Adrenal gland (tissue), 12 donors: ENCODE data around the gene EGFLAM. TPM values are rescaled to one million over a fixed set of nuclear protein-coding genes. Genes with fewer than 3 reads are reported as not detected.

Experiments
- DNase-seq, 7 donors: peaks; one replicate each; pipeline ENCODE4 v3.0.0-alpha.2; 2019 to 2020
- H3K27ac ChIP-seq, 5 donors: fragments of 200-600 bp; sonication (generic) in 4 of 5; 1 replicate in 3 of 5; 2 replicates in 2 of 5; pipeline versions ENCODE4 v1.5.1 to v1.8.0; 2016 to 2020; ENCODE audit warnings: mild to moderate bottlenecking in 1 of 5
- H3K27me3 ChIP-seq: fragments of 200-600 bp; 2 replicates; pipeline ENCODE4 v1.8.0; 2021
- H3K36me3 ChIP-seq, 2 donors: fragments of 200-600 bp; replicated peaks in 1 of 2; 1 replicate in 1 of 2; 2 replicates in 1 of 2; pipeline versions ENCODE4 v1.5.1 to v1.8.0; 2018 to 2022
- H3K4me1 ChIP-seq, 2 donors: fragments of 200-600 bp; replicated peaks in 1 of 2; 1 replicate in 1 of 2; 2 replicates in 1 of 2; pipeline versions ENCODE4 v1.5.1 to v1.8.0; 2018 to 2021
- H3K4me3 ChIP-seq, 4 donors: fragments of 200-600 bp; sonication (generic) in 3 of 4; one replicate each; pipeline ENCODE4 v1.5.1; 2016 to 2018
- H3K9me3 ChIP-seq, 3 donors: fragments of 200-600 bp; sonication (generic) in 1 of 3; replicated peaks in 1 of 3; 1 replicate in 2 of 3; 2 replicates in 1 of 3; pipeline versions ENCODE4 v1.5.1 to v1.8.0; 2016 to 2021
- CTCF ChIP-seq, 6 experiments: fragments of 450-650 bp in 4 of 6; fragments of 200-600 bp in 2 of 6; sonication (generic) in 1 of 6; IDR thresholded peaks; 1 replicate in 5 of 6; 2 replicates in 1 of 6; pipeline versions ENCODE4 v1.5.1 to v1.8.0; 2016 to 2021; ENCODE audit warnings: antibody characterized with exemption in 6 of 6, mild to moderate bottlenecking in 2 of 6, moderate library complexity in 1 of 6
- POLR2A ChIP-seq, 2 donors: fragments of 450-650 bp; IDR thresholded peaks; one replicate each; pipeline ENCODE4 v1.6.1; 2017; ENCODE audit warnings: antibody characterized with exemption in 2 of 2, mild to moderate bottlenecking in 2 of 2, moderate library complexity in 1 of 2
- WGBS, 4 donors: extraction: QIAGEN DNeasy Blood & Tissue Kit in 2 of 4; methylation state at CpG; one replicate each; pipeline versions ENCODE4 v1.1.5 to v1.1.7; 2013 to 2017; 5-methylcytosine and 5-hydroxymethylcytosine counted together
- intact Hi-C, 2 donors: fragments of 100-400 bp; cut with DNase I; formaldehyde crosslinking; loops; one replicate each; pipeline versions ENCODE4 v1.14.1 to v1.15.0; 2022 to 2023
- polyA plus RNA-seq, 3 donors: library from polyadenylated mRNA; stranded (reverse); fragments of 200-250 nt in 2 of 3; fragments of 350-450 nt in 1 of 3; fragmentation: Illumina TruSeq in 1 of 3; extraction: RNeasy Lipid Tissue Mini Kit (QIAGEN cat#74804) in 1 of 3; gene quantifications; one replicate each; pipeline ENCODE4 v1.2.3, GENCODE V29; 2013 to 2014
- total RNA-seq, 9 donors: library from RNA; depleted of rRNA in 4 of 9; stranded (reverse); fragments of >200 nt in 4 of 9; fragments of 120-200 nt in 1 of 9; fragmentation: NEBNext Ultra II Directional in 1 of 9; extraction: Animal tissue kit (Norgen Biotek cat#: 25700) in 1 of 9; gene quantifications; one replicate each; pipeline versions ENCODE4 v1.1.0 to v1.2.4, GENCODE V29; 2013 to 2023
- donor health status: healthy with polysubstance abuse.
- donor health status: Bipolar disorder and iron deficiency.
- donor health status: DM: yes; HTN: yes; CAD: no.
- donor health status: DM: no; HTN: no; CAD: no.
- donor health status: DM: no; HTN: no; CAD: no.
- donor health status: DM: yes; HTN: yes; CAD: no.

Gene EGFLAM
- total and polyA plus RNA-seq, 12 donors: 4.4 to 29.0 (median 16.1) TPM

DNA sequence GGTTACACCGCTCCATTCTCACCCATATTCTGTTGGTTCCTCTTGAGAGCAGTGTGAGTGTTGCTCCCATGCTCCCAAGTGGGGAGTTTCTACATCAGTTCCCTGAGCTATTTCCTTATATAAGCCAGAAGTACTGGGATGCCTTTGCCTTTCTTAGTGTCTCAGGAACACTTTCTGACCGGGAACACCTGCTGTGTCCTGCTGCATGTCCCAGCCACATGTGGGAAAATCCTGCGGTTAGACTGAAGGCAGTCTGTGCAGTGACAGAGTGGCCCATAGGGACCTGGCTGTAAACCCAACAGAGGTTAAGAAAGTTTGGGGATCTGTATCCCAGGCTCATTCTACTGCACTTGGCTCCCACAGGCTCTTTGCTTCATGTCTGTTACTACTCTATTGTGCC lies 126.0 kb downstream of the EGFLAM start:
- intact Hi-C loops: no loop called here
- TF ChIP-seq POLR2A (IDR thresholded peaks at IDR 0.05) (no peak), CTCF (IDR thresholded peaks at IDR 0.05) (no peak)
- no peaks in the 10 kb centered on the region for H3K4me1 ChIP-seq
- 84 to 88% (median 85%) methylated on average over 3 of the region's 3 CpGs for WGBS, 4 donors
- DNase-seq: no peak
- H3K27me3 ChIP-seq: no peaks in the 10 kb centered on the region
- no peaks in the 10 kb centered on the region for H3K9me3 ChIP-seq
- no peak overlapping the region for H3K4me3 ChIP-seq
- H3K27ac ChIP-seq: no peak overlapping the region
- no peaks in the 10 kb centered on the region for H3K36me3 ChIP-seq

GRCh38 chr5:38387161-38387560 lies 128.8 kb downstream of the EGFLAM start:
- WGBS, 4 donors: 45 to 78% (median 71%) methylated on average over 2 of the region's 2 CpGs
- intact Hi-C loops: no loop called here

DNA sequence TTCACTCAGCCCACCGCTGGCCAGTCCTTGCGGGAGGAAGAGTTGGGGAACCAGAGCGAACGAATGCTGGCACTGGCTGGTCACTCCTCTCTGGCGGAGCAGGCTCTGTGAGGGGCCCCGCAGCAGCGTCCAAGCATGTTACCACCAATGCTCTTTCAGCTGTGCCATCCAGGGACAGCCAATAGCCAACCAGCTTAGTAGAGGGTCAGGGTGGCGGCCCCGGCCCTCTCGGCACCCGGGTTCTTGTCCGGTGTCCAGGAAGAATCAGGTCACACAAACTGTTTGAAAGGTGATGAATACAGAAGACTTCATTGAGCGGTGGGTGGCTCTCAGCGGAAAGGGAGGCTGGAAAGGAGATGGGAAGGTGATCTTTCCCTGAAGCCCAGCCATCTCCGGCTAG lies 135.3 kb downstream of the EGFLAM start:
- Histone ChIP-seq H3K4me1 (no peaks in the 10 kb centered on the region), H3K27me3 (peaks cover 3% of the 10 kb centered on the region), H3K4me3 (no peak overlapping the region), H3K36me3 (no peaks in the 10 kb centered on the region), H3K9me3 (no peaks in the 10 kb centered on the region), H3K27ac (no peak overlapping the region)
- intact Hi-C loops: no loop called here
- DNase-seq: no peak
- WGBS, 4 donors: 92 to 94% (median 93%) methylated on average over 14 to 15 of the region's 15 CpGs
- TF ChIP-seq POLR2A (IDR thresholded peaks at IDR 0.05) (no peak), CTCF (IDR thresholded peaks at IDR 0.05) (no peak)

More at GRCh38 chr5:38387161-38387560, 128.8 kb downstream of the EGFLAM start:
- Histone ChIP-seq H3K36me3 (no peaks in the 10 kb centered on the region), H3K4me3 (no peak overlapping the region), H3K27ac (no peak overlapping the region), H3K4me1 (no peaks in the 10 kb centered on the region), H3K27me3 (no peaks in the 10 kb centered on the region), H3K9me3 (no peaks in the 10 kb centered on the region)
- no peak for TF ChIP-seq POLR2A (IDR thresholded peaks at IDR 0.05)
- no peak for TF ChIP-seq CTCF (IDR thresholded peaks at IDR 0.05)
- no peak for DNase-seq

- no peak for DNase-seq
- TF ChIP-seq CTCF (IDR thresholded peaks at IDR 0.05) (no peak), POLR2A (IDR thresholded peaks at IDR 0.05) (no peak)
- peaks cover 3% of the 10 kb centered on the region for H3K27me3 ChIP-seq
- no peaks in the 10 kb centered on the region for H3K36me3 ChIP-seq
- WGBS, 4 donors: 47 to 70% (median 50%) methylated on average over 6 of the region's 6 CpGs
- intact Hi-C loops: no loop called here
- no peaks in the 10 kb centered on the region for H3K9me3 ChIP-seq
- H3K27ac ChIP-seq: no peak overlapping the region
- H3K4me3 ChIP-seq: no peak overlapping the region
- H3K4me1 ChIP-seq: no peaks in the 10 kb centered on the region
These were observed 138.4 kb downstream of the EGFLAM start for GRCh38 chr5:38396766-38397165.
